HUES6 (cell line): ENCODE measurements around the gene CPVL.

Experiments
- H3K27ac ChIP-seq: 2 replicates; pipeline ENCODE4 v1.7.0; 2013; ENCODE audit warnings: low read depth, mild to moderate bottlenecking, low read length, inconsistent platforms
- H3K27me3 ChIP-seq: 2 replicates; pipeline ENCODE4 v1.6.1; 2013; ENCODE audit warnings: low read length; ENCODE audit not compliant: control insufficient read depth, insufficient read depth
- H3K36me3 ChIP-seq: 2 replicates; pipeline ENCODE4 v1.6.1; 2013; ENCODE audit warnings: low read length; ENCODE audit not compliant: control insufficient read depth, insufficient read depth
- H3K4me1 ChIP-seq: 2 replicates; pipeline ENCODE4 v1.6.1; 2013; ENCODE audit warnings: low read length; ENCODE audit not compliant: control insufficient read depth, insufficient read depth
- H3K4me3 ChIP-seq: 2 replicates; pipeline ENCODE4 v1.5.1; 2013; ENCODE audit warnings: low read depth, low read length
- H3K9ac ChIP-seq: one replicate; pipeline ENCODE4 v1.6.1; 2013; ENCODE audit warnings: mild to moderate bottlenecking, low read length
- H3K9me3 ChIP-seq: 2 replicates; pipeline ENCODE4 v1.6.1; 2013; ENCODE audit warnings: low read depth, low read length; ENCODE audit not compliant: control insufficient read depth, insufficient read depth

Gene CPVL

DNA sequence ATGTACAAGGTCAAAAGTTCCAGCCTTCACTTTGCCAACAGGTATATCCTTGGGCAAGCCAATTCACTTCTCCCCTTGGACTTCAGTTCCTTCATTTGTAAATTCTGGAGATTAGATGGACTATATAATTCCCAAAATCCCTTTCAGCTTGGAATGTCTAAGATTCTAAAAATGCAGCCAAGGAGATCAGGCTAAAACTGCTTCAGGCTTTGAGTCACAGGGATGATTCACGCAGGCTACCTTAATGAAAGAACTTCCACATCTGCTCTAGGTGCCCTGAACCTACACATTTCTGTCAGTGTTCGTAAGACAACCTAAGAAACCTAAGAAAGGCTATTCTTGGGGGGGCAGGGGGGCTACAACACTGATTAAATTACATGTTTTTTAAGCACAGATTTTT, 7.1 kb downstream of the CPVL start:
- H3K27me3 ChIP-seq, result no peaks in the 10 kb centered on the region
- 0 out of 2 replicates have a peak, but pooled peaks cover 3% of the 10 kb centered on the region for H3K4me1 ChIP-seq
- H3K36me3 ChIP-seq, result no peaks in the 10 kb centered on the region
- no peaks in the 10 kb centered on the region for H3K9me3 ChIP-seq
- no peak overlapping the region for H3K4me3 ChIP-seq
- no peak overlapping the region for H3K9ac ChIP-seq
- H3K27ac ChIP-seq, result no peak overlapping the region

DNA sequence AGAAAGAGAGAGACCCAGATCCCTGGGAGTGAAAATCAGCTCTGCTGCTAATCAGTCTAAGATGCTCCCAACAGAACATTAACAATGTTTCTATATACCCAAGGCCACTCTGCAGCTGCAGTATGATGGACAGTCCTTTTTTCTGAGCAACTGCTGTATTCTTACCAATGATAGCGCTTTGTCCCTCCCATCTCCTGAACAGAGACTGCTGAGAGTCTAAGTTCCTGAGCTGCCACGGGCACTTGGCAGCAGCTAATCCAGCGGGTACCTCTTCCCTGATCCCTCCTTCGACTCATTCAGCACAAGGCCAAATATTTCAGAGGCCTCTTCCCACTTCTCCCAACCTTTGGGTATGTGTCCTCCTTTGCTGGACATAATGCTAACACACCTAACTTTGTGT, 7.7 kb downstream of the CPVL start:
- Histone ChIP-seq H3K4me3 (no peak overlapping the region), H3K9me3 (no peaks in the 10 kb centered on the region), H3K27me3 (no peaks in the 10 kb centered on the region), H3K36me3 (no peaks in the 10 kb centered on the region), H3K27ac (no peak overlapping the region), H3K4me1 (0 out of 2 replicates have a peak, but pooled peaks cover 3% of the 10 kb centered on the region), H3K9ac (no peak overlapping the region)

DNA sequence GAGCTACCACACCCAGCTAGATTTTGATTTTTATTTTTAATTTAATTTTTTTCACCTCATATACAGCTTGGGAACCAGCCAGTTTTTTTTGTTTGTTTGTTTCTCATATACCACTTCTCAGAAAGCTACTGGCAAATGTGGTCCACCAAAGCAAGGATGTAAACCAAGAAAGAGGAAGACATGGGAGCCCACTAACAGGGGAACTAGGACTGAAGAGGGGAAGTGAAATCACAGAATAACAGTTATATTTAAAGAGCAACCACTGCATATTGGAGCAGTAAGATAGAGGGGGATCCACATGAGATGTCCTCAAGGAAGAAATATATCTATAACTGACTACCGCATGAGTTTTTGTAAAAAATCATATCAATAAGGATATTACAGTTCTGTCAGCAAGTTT, 10.5 kb downstream of the CPVL start:
- no peak overlapping the region for H3K4me3 ChIP-seq
- H3K9me3 ChIP-seq, result no peaks in the 10 kb centered on the region
- H3K27ac ChIP-seq, result no peak overlapping the region
- 0 out of 2 replicates have a peak, but pooled peaks cover under 1% of the 10 kb centered on the region for H3K4me1 ChIP-seq
- H3K9ac ChIP-seq, result no peak overlapping the region
- no peaks in the 10 kb centered on the region for H3K36me3 ChIP-seq
- H3K27me3 ChIP-seq, result no peaks in the 10 kb centered on the region

DNA sequence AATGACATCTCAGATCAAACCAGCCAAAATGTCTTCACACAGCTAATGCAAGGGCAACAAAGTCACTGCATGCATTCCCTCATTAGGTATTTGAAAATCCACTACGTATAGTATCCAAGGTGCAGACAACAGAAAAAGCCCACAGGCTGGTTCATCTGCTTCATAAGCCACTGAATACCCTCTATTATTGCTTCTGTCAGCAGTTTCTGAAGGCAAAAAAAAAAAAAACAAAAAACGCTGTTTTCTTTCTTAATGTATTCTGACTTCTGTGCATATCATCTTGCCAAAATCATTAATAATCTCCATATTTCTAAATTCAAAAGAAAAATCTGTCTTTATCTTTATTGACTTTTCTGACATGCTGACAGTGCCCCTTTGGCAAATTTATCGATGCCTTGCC, 13.4 kb downstream of the CPVL start:
- Histone ChIP-seq H3K9me3 (no peaks in the 10 kb centered on the region), H3K4me1 (peaks cover 8% of the 10 kb centered on the region), H3K9ac (no peak overlapping the region), H3K27ac (no peak overlapping the region), H3K27me3 (no peaks in the 10 kb centered on the region), H3K36me3 (no peaks in the 10 kb centered on the region), H3K4me3 (no peak overlapping the region)

DNA sequence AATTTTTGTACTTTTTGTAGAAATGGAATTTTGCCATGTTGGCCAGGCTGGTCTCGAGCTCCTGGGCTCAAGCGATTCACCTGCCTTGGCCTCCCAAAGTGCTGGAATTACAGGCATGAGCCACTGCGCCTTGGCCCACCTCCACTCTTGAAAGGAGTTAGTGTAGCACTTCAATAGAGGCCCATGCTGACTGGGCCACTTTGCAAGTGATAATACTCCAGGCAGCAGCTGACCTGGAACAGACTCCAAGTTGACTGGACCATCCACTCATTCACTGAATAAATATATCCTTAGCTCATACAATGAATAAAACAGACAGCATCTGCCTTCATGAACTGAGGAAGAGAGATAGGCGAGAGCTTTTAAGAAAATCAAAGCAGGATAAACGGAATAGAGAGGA, 14.7 kb downstream of the CPVL start:
- Histone ChIP-seq H3K4me1 (peaks cover 16% of the 10 kb centered on the region), H3K9ac (no peak overlapping the region), H3K27ac (no peak overlapping the region), H3K4me3 (no peak overlapping the region), H3K36me3 (no peaks in the 10 kb centered on the region), H3K27me3 (no peaks in the 10 kb centered on the region), H3K9me3 (no peaks in the 10 kb centered on the region)

DNA sequence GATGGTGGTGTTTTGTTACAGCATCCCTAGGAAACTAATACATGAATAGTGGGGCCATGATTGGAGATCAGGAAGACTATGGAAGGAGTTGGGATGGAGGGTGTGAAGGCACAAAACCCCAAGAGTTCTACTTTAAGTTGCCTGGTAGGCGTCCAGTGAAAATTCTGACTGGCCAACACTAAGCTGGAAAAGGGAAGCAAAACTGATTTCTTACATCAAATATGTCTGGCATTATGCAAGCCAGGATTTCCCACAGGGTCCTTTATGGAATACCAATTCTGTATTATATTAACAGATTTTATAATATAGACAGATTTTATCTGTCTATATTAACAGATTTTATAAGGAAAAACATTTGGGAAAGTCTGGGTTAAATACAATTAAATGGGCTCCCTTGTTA, 16.2 kb downstream of the CPVL start:
- Histone ChIP-seq H3K4me3 (no peak overlapping the region), H3K27ac (no peak overlapping the region), H3K9ac (no peak overlapping the region), H3K4me1 (peaks cover 16% of the 10 kb centered on the region), H3K9me3 (no peaks in the 10 kb centered on the region), H3K27me3 (no peaks in the 10 kb centered on the region), H3K36me3 (no peaks in the 10 kb centered on the region)

DNA sequence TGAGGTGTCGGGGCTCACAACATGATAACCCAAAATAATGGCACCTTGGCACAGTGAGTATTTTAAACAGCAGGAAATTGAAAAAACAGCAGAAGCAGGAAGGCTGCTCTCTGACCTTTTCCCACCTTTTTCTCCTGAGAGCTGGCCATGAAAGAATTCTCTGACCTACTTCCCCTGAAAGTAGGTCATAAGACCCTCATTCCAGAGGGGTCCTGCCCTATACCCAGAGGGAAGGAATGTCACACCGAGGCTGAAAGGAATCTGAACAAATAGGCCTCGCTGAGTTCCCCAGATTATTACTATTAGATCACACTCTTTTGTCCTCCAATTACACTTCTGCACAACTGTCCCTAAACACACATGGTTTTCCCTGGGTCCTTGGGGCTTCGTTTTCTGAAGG, 18.8 kb downstream of the CPVL start:
- H3K4me3 ChIP-seq, result no peak overlapping the region
- no peak overlapping the region for H3K9ac ChIP-seq
- H3K4me1 ChIP-seq, result peaks cover 28% of the 10 kb centered on the region
- no peaks in the 10 kb centered on the region for H3K9me3 ChIP-seq
- no peak overlapping the region for H3K27ac ChIP-seq
- no peaks in the 10 kb centered on the region for H3K36me3 ChIP-seq
- H3K27me3 ChIP-seq, result no peaks in the 10 kb centered on the region

DNA sequence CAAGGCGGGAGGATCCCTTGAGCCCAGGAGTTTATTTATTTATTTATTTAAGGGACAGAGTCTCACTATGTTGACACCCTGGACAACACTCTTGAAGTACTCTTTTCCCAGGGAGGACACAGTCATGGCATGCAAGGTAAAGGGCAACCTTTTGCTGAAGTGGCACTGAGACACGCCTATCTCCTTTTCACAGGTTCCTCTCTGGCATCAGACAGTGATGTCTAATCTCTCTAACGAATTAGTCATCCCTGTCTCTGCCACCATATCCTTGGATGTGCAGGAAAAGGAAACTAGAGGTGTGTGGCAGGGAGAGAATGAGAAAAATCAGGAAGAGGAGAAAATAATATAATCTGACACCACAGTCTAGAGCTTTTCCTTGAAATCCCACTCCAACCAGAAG, 19.5 kb downstream of the CPVL start:
- no peaks in the 10 kb centered on the region for H3K9me3 ChIP-seq
- H3K4me3 ChIP-seq, result no peak overlapping the region
- peaks cover 34% of the 10 kb centered on the region for H3K4me1 ChIP-seq
- H3K27ac ChIP-seq, result no peak overlapping the region
- H3K9ac ChIP-seq, result no peak overlapping the region
- no peaks in the 10 kb centered on the region for H3K36me3 ChIP-seq
- H3K27me3 ChIP-seq, result no peaks in the 10 kb centered on the region

DNA sequence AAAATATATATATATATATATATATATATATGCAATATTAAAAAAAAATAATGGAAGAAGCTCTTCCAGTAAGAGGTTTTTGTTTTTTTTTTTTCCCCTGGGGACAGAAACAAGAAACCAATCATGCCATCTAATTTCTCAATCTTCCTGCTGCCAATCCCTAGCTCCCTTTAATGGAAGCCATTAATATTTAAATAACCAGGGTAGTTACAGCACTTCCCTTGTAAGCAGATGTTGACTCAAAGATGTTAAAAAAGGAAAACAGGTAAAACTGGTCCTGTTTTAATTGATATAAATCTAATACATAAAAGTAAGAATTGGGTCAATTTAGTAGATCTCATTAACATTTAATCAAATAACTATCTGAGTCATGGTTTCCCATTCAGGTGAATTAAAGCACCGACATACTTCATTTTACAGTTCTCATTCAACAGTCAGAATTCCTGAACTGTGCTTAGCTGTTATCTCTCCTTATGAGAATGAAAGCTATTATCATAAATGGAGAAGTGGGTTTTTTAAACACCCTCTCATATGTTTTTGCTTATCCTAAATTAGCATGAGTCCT, 22.6 kb downstream of the CPVL start:
- H3K4me1 ChIP-seq, result peaks cover 29% of the 10 kb centered on the region
- H3K36me3 ChIP-seq, result no peaks in the 10 kb centered on the region
- H3K27me3 ChIP-seq, result no peaks in the 10 kb centered on the region
- no peaks in the 10 kb centered on the region for H3K9me3 ChIP-seq
- no peak overlapping the region for H3K4me3 ChIP-seq
- no peak overlapping the region for H3K27ac ChIP-seq
- H3K9ac ChIP-seq, result no peak overlapping the region

DNA sequence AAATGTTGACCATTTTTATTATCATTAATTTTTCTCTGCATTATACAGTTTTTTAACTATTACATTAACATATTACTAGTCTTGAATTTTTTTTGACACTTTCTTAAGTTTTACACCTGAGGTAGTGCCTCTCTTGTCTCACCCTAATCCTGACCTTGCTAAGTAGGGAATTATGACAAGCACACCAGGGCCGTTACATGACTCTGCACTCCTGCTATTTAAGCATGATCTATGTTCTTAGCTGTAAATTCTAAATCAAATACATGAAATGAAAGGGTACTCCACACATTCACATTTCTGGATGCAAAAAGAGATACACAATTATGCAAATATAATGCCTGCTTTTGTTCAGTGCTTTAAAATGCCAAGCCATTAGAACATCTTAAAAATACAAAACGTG, 23.6 kb downstream of the CPVL start:
- Histone ChIP-seq H3K27ac (no peak overlapping the region), H3K4me3 (no peak overlapping the region), H3K9ac (no peak overlapping the region), H3K36me3 (no peaks in the 10 kb centered on the region), H3K9me3 (no peaks in the 10 kb centered on the region), H3K4me1 (peaks cover 25% of the 10 kb centered on the region), H3K27me3 (no peaks in the 10 kb centered on the region)

DNA sequence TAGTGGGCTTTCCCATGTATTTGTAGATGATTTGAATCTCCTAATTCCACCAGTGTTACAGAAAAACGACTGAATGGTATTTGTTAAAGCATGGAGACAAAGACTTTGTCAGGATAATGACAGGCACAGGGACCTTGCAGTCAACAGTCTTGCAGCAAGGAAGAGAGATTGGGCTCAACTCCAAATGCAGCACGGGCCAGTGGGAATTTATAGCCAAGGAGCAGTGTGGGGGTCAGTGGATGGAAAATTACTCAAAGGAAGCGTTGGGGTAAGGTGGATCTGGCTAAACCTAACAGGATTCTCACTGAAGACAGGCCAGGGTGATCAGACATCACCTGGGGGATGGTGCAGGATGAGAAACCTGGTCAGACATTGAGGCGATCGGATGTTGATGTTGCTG, 24.3 kb downstream of the CPVL start:
- Histone ChIP-seq H3K9me3 (no peaks in the 10 kb centered on the region), H3K4me1 (peaks cover 19% of the 10 kb centered on the region), H3K27ac (no peak overlapping the region), H3K36me3 (no peaks in the 10 kb centered on the region), H3K9ac (no peak overlapping the region), H3K27me3 (no peaks in the 10 kb centered on the region), H3K4me3 (no peak overlapping the region)

DNA sequence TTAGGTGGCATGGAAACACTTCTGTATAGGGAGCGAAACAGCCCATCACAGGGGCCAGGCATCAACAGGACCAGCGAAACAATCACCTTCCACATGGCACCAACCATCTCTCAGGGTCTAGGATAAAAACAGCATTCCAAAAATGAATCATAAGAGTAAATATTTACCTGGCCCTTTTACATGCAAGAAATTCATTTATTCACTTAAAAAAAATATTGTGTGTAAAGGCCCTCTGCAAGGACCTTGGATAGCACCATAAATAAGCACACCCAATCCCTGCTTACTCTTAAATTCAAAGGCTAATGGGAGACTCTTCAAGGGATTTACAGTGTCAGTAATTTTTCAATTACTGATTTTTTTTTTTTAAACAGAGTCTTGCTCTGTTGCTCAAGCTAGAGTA, 25.4 kb downstream of the CPVL start:
- Histone ChIP-seq H3K27ac (no peak overlapping the region), H3K4me3 (no peak overlapping the region), H3K9me3 (no peaks in the 10 kb centered on the region), H3K27me3 (no peaks in the 10 kb centered on the region), H3K36me3 (no peaks in the 10 kb centered on the region), H3K4me1 (peaks cover 24% of the 10 kb centered on the region), H3K9ac (no peak overlapping the region)
